Suprapubic skin (tissue), 4 donors: ENCODE results near the gene BIRC2. TPM values are rescaled to one million over a fixed set of nuclear protein-coding genes. Genes with fewer than 3 reads are reported as not detected.

Experiments
- DNase-seq, 2 donors: peaks; one replicate each; pipeline ENCODE4 v3.0.0-alpha.2; 2019; ENCODE audit warnings: low spot score in 2 of 2
- H3K27ac ChIP-seq: fragments of 200-600 bp; sonication (generic); one replicate; pipeline ENCODE4 v1.5.1; 2019
- H3K27me3 ChIP-seq: fragments of 200-600 bp; sonication (generic); one replicate; pipeline ENCODE4 v1.5.1; 2019
- H3K36me3 ChIP-seq: fragments of 200-600 bp; sonication (generic); one replicate; pipeline ENCODE4 v1.5.1; 2019
- H3K4me1 ChIP-seq: fragments of 200-600 bp; sonication (generic); one replicate; pipeline ENCODE4 v1.5.1; 2019
- H3K4me3 ChIP-seq: fragments of 200-600 bp; sonication (generic); one replicate; pipeline ENCODE4 v1.5.1; 2019; ENCODE audit warnings: mild to moderate bottlenecking
- H3K9me3 ChIP-seq: fragments of 200-600 bp; sonication (generic); one replicate; pipeline ENCODE4 v1.5.1; 2019
- CTCF ChIP-seq, 2 donors: fragments of 200-600 bp in 1 of 2; fragments of 450-650 bp in 1 of 2; sonication (generic) in 1 of 2; IDR thresholded peaks; one replicate each; pipeline ENCODE4 v1.5.1; 2016 to 2019; ENCODE audit warnings: antibody characterized with exemption in 2 of 2, mild to moderate bottlenecking in 1 of 2, moderate library complexity in 1 of 2
- EP300 ChIP-seq: sonication (generic); formaldehyde crosslinking; IDR thresholded peaks from one replicate; pipeline ENCODE4 v1.6.1; 2017; ENCODE audit warnings: antibody characterized with exemption
- POLR2A ChIP-seq, 2 donors: fragments of 450-650 bp; IDR thresholded peaks; one replicate each; pipeline ENCODE4 v1.6.1; 2017; ENCODE audit warnings: antibody characterized with exemption in 2 of 2, mild to moderate bottlenecking in 2 of 2, moderate library complexity in 2 of 2
- POLR2AphosphoS5 ChIP-seq, 3 donors: sonication (generic); formaldehyde crosslinking; IDR thresholded peaks; one replicate each; pipeline ENCODE4 v1.6.1; 2017; ENCODE audit warnings: antibody characterized with exemption in 3 of 3
- WGBS: methylation state at CpG from one replicate; pipeline ENCODE4 v1.1.5; 2018; 5-methylcytosine and 5-hydroxymethylcytosine counted together
- total RNA-seq, 4 donors: library from RNA; depleted of rRNA; stranded (reverse); fragments of >200 nt; gene quantifications; one replicate each; pipeline ENCODE4 v1.1.0, GENCODE V29; 2016

BIRC2 gene
- total RNA-seq, 4 donors from 2014 or later: 56.9 to 76.5 (median 64.6) TPM

- Histone ChIP-seq H3K4me3 (peak overlapping the region; percentile 60), H3K36me3 (no peaks in the 10 kb centered on the region), H3K4me1 (peaks cover 66% of the 10 kb centered on the region), H3K27me3 (no peaks in the 10 kb centered on the region), H3K9me3 (no peaks in the 10 kb centered on the region), H3K27ac (peak overlapping the region; percentile 88)
- WGBS: 24% methylated on average over 7 of the region's 7 CpGs
- no peak for DNase-seq
- TF ChIP-seq EP300: no peak
- TF ChIP-seq POLR2A (IDR thresholded peaks at IDR 0.05): no peak
- no peak for TF ChIP-seq POLR2AphosphoS5 (IDR thresholded peaks at IDR 0.05)
- no peak for TF ChIP-seq CTCF (IDR thresholded peaks at IDR 0.05)
Observed at GRCh38 chr11:102317768-102318103, 29.3 kb upstream of the BIRC2 start.

GRCh38 chr11:102318469-102318868, 28.5 kb upstream of the BIRC2 start:
- Histone ChIP-seq H3K36me3 (no peaks in the 10 kb centered on the region), H3K4me3 (peak overlapping the region; percentile 60), H3K27me3 (no peaks in the 10 kb centered on the region), H3K9me3 (no peaks in the 10 kb centered on the region), H3K27ac (peak overlapping the region; percentile 88), H3K4me1 (peaks cover 61% of the 10 kb centered on the region)
- 94% methylated on average over 1 of the region's 1 CpG for WGBS
- DNase-seq: no peak
- TF ChIP-seq CTCF (IDR thresholded peaks at IDR 0.05) (no peak), POLR2A (IDR thresholded peaks at IDR 0.05) (no peak), EP300 (no peak), POLR2AphosphoS5 (IDR thresholded peaks at IDR 0.05) (no peak)

- no peak for TF ChIP-seq POLR2A (IDR thresholded peaks at IDR 0.05)
- TF ChIP-seq EP300: no peak
- no peak for TF ChIP-seq POLR2AphosphoS5 (IDR thresholded peaks at IDR 0.05)
- TF ChIP-seq CTCF (IDR thresholded peaks at IDR 0.05): no peak
- WGBS: 85% methylated on average over 2 of the region's 2 CpGs
- H3K27ac ChIP-seq: no peak overlapping the region
- H3K36me3 ChIP-seq: no peaks in the 10 kb centered on the region
- peaks cover 51% of the 10 kb centered on the region for H3K4me1 ChIP-seq
- DNase-seq: no peak
- no peaks in the 10 kb centered on the region for H3K9me3 ChIP-seq
- no peaks in the 10 kb centered on the region for H3K27me3 ChIP-seq
- peak overlapping the region; percentile 60 for H3K4me3 ChIP-seq
Observed at GRCh38 chr11:102319544-102319943, 27.5 kb upstream of the BIRC2 start.

- peak overlapping the region; percentile 60 for H3K4me3 ChIP-seq
- no peaks in the 10 kb centered on the region for H3K36me3 ChIP-seq
- TF ChIP-seq EP300 (no peak), CTCF (IDR thresholded peaks at IDR 0.05) (no peak), POLR2A (IDR thresholded peaks at IDR 0.05) (no peak), POLR2AphosphoS5 (IDR thresholded peaks at IDR 0.05) (no peak)
- no peaks in the 10 kb centered on the region for H3K27me3 ChIP-seq
- peak overlapping the region; percentile 64 for H3K27ac ChIP-seq
- no peaks in the 10 kb centered on the region for H3K9me3 ChIP-seq
- peaks cover 46% of the 10 kb centered on the region for H3K4me1 ChIP-seq
- DNase-seq: no peak
Observed at GRCh38 chr11:102320188-102320587, 26.8 kb upstream of the BIRC2 start.

GRCh38 chr11:102320679-102321078, 26.3 kb upstream of the BIRC2 start:
- peaks cover 41% of the 10 kb centered on the region for H3K4me1 ChIP-seq
- H3K9me3 ChIP-seq: no peaks in the 10 kb centered on the region
- H3K27me3 ChIP-seq: no peaks in the 10 kb centered on the region
- H3K36me3 ChIP-seq: no peaks in the 10 kb centered on the region
- TF ChIP-seq POLR2A (IDR thresholded peaks at IDR 0.05): no peak
- no peak for TF ChIP-seq EP300
- no peak for TF ChIP-seq POLR2AphosphoS5 (IDR thresholded peaks at IDR 0.05)
- TF ChIP-seq CTCF (IDR thresholded peaks at IDR 0.05): no peak
- no peak overlapping the region for H3K4me3 ChIP-seq
- DNase-seq: no peak
- peak overlapping the region; percentile 64 for H3K27ac ChIP-seq
